Neuronal stem cell (in vitro differentiated cells): ENCODE measurements around the gene DOCK8.
A peak's percentile ranks its signal among the peaks of the same experiment; 100 is the strongest.

ENCODE experiments used
- DNase-seq: peaks from one replicate; pipeline ENCODE4 v3.0.0-alpha.2; 2013; ENCODE audit warnings: low spot score
- H2AFZ ChIP-seq: one replicate; pipeline ENCODE4 v1.6.1; 2013; ENCODE audit warnings: mild to moderate bottlenecking, low read length, inconsistent platforms
- H2AK5ac ChIP-seq: 2 replicates; pipeline ENCODE4 v1.6.1; 2013; ENCODE audit warnings: low read depth, mild to moderate bottlenecking, inconsistent platforms, low read length, moderate library complexity, mixed read lengths
- H2BK120ac ChIP-seq: 2 replicates; pipeline ENCODE4 v1.6.1; 2013; ENCODE audit warnings: low read depth, mild to moderate bottlenecking, inconsistent platforms, low read length, moderate library complexity, mixed read lengths
- H2BK12ac ChIP-seq: one replicate; pipeline ENCODE4 v1.6.1; 2013; ENCODE audit warnings: low read length, inconsistent platforms
- H2BK15ac ChIP-seq: 2 replicates; pipeline ENCODE4 v1.6.1; 2013; ENCODE audit warnings: mild to moderate bottlenecking, low read length, inconsistent platforms, mixed read lengths
- H2BK5ac ChIP-seq: one replicate; pipeline ENCODE4 v1.6.1; 2013; ENCODE audit warnings: inconsistent platforms, mild to moderate bottlenecking, low read length, moderate library complexity
- H3K14ac ChIP-seq: one replicate; pipeline ENCODE4 v1.6.1; 2013; ENCODE audit warnings: low read length, inconsistent platforms
- H3K18ac ChIP-seq: 2 replicates; pipeline ENCODE4 v1.6.1; 2013; ENCODE audit warnings: low read length, inconsistent platforms
- H3K23ac ChIP-seq: 2 replicates; pipeline ENCODE4 v1.6.1; 2013; ENCODE audit warnings: low read depth, mild to moderate bottlenecking, mixed read lengths, low read length, inconsistent platforms; ENCODE audit not compliant: poor library complexity
- H3K27ac ChIP-seq: replicated peaks from 3 replicates; pipeline ENCODE4 v1.5.1; 2013; ENCODE audit warnings: low read length, inconsistent platforms
- H3K27me3 ChIP-seq, 3 experiments: 2 replicates each; pipeline ENCODE4 v1.6.1; 2013; ENCODE audit warnings: low read length in 3 of 3, mild to moderate bottlenecking in 2 of 3, inconsistent platforms in 1 of 3, low read depth in 1 of 3, mixed read lengths in 1 of 3, moderate library complexity in 1 of 3; ENCODE audit not compliant: control insufficient read depth in 3 of 3, insufficient read depth in 3 of 3
- H3K36me3 ChIP-seq, 2 donors: replicated peaks in 1 of 2; 2 replicates each; pipeline ENCODE4 v1.6.1; 2013; ENCODE audit warnings: low read length in 2 of 2; ENCODE audit not compliant: control insufficient read depth in 2 of 2, insufficient read depth in 2 of 2
- H3K4ac ChIP-seq: 2 replicates; pipeline ENCODE4 v1.6.1; 2013; ENCODE audit warnings: inconsistent platforms, mild to moderate bottlenecking, low read length, moderate library complexity
- H3K4me1 ChIP-seq, 2 donors: 1 replicate in 1 of 2; 2 replicates in 1 of 2; pipeline ENCODE4 v1.6.1; 2013; ENCODE audit warnings: low read length in 2 of 2, low read depth in 1 of 2; ENCODE audit not compliant: control insufficient read depth in 2 of 2, insufficient read depth in 1 of 2
- H3K4me2 ChIP-seq: one replicate; pipeline ENCODE4 v1.6.1; 2013; ENCODE audit warnings: mild to moderate bottlenecking, low read length, inconsistent platforms; ENCODE audit not compliant: insufficient read depth, poor library complexity, severe bottlenecking
- H3K4me3 ChIP-seq, 2 donors: 2 replicates each; pipeline ENCODE4 v1.5.1; 2013; ENCODE audit warnings: low read length in 2 of 2, mild to moderate bottlenecking in 2 of 2, inconsistent platforms in 1 of 2, moderate library complexity in 1 of 2
- H3K79me1 ChIP-seq: one replicate; pipeline ENCODE4 v1.6.1; 2013; ENCODE audit warnings: low read depth, mild to moderate bottlenecking, inconsistent platforms, low read length, moderate library complexity
- H3K9ac ChIP-seq: one replicate; pipeline ENCODE4 v1.6.1; 2013; ENCODE audit warnings: mild to moderate bottlenecking, low read depth, low read length, inconsistent platforms; ENCODE audit not compliant: poor library complexity
- H3K9me3 ChIP-seq, 2 donors: replicated peaks in 1 of 2; 2 replicates each; pipeline versions ENCODE3 to v1.6.1; 2013; ENCODE audit warnings: low read length in 2 of 2, mild to moderate bottlenecking in 2 of 2, inconsistent platforms in 1 of 2, low read depth in 1 of 2, mixed read lengths in 1 of 2, moderate library complexity in 1 of 2; ENCODE audit not compliant: control insufficient read depth in 2 of 2, insufficient read depth in 1 of 2
- H4K8ac ChIP-seq: one replicate; pipeline ENCODE4 v1.6.1; 2013; ENCODE audit warnings: low read depth, mild to moderate bottlenecking, inconsistent platforms, low read length, moderate library complexity
- H4K91ac ChIP-seq: one replicate; pipeline ENCODE4 v1.6.1; 2013; ENCODE audit warnings: low read length, low read depth, mild to moderate bottlenecking, inconsistent platforms; ENCODE audit not compliant: poor library complexity
- WGBS, 2 donors: extraction: QIAGEN DNeasy Blood & Tissue Kit; methylation state at CpG; one replicate each; pipeline ENCODE4 v1.1.7; 2013; ENCODE audit warnings: missing lambda C conversion rate in 2 of 2, mixed read lengths in 1 of 2; ENCODE audit not compliant: insufficient read length in 2 of 2, insufficient replicate concordance in 1 of 2; ENCODE audit errors: extremely low coverage in 2 of 2; 5-methylcytosine and 5-hydroxymethylcytosine counted together

The DOCK8 gene

GRCh38 chr9:470552-471194 is 256.0 kb downstream of the DOCK8 start:
- H4K91ac ChIP-seq, result no peak overlapping the region
- H3K23ac ChIP-seq, result no peak overlapping the region
- H3K14ac ChIP-seq, result no peak overlapping the region
- H3K18ac ChIP-seq, result peak overlapping the region; percentile 39
- H3K36me3 ChIP-seq, result peaks cover 0 to 2% of the 10 kb centered on the region in 2 donors
- no peak overlapping the region for H2BK5ac ChIP-seq
- peak overlapping the region; percentile 3 for H2AK5ac ChIP-seq
- H3K4me3 ChIP-seq, result peak overlapping the region; percentile 61 to 79
- H2BK12ac ChIP-seq, result no peak overlapping the region
- no peak overlapping the region for H3K4ac ChIP-seq
- no peak for DNase-seq
- H2BK15ac ChIP-seq, result peak overlapping the region; percentile 66
- H3K9ac ChIP-seq, result peak overlapping the region; percentile 71
- no peak overlapping the region for H4K8ac ChIP-seq
- no peaks in the 10 kb centered on the region for H3K79me1 ChIP-seq
- H2AFZ ChIP-seq, result peak overlapping the region; percentile 95
- no peaks in the 10 kb centered on the region for H3K27me3 ChIP-seq
- H3K9me3 ChIP-seq, result no peaks in the 10 kb centered on the region
- no CpG with 5 or more reads among the region's 9 CpGs for WGBS, 2 donors
- no peak overlapping the region for H3K27ac ChIP-seq
- H3K4me2 ChIP-seq, result peak overlapping the region; percentile 77
- no peak overlapping the region for H2BK120ac ChIP-seq
- peaks cover 5 to 9% of the 10 kb centered on the region in 2 donors for H3K4me1 ChIP-seq

- Histone ChIP-seq H2BK120ac (no peak overlapping the region), H3K27me3 (no peaks in the 10 kb centered on the region), H3K4me2 (no peak overlapping the region), H3K4me3 (no peak overlapping the region), H3K4ac (no peak overlapping the region), H2BK12ac (no peak overlapping the region), H2AK5ac (no peak overlapping the region), H3K79me1 (no peaks in the 10 kb centered on the region), H3K18ac (no peak overlapping the region), H3K27ac (no peak overlapping the region), H2BK15ac (peak overlapping the region; percentile 66), H4K91ac (no peak overlapping the region), H3K9me3 (no peaks in the 10 kb centered on the region), H4K8ac (no peak overlapping the region), H3K23ac (no peak overlapping the region), H3K4me1 (peaks cover 5 to 9% of the 10 kb centered on the region in 2 donors), H2BK5ac (no peak overlapping the region), H2AFZ (no peak overlapping the region), H3K14ac (no peak overlapping the region), H3K36me3 (peaks cover 0 to 2% of the 10 kb centered on the region in 2 donors), H3K9ac (no peak overlapping the region)
- WGBS, 2 donors, result no CpG with 5 or more reads among the region's 4 CpGs
- DNase-seq, result no peak
These were observed 256.7 kb downstream of the DOCK8 start for GRCh38 chr9:471320-471719.

- H3K23ac ChIP-seq, result no peak overlapping the region
- H2AFZ ChIP-seq, result no peak overlapping the region
- no peak overlapping the region for H3K4ac ChIP-seq
- H2BK120ac ChIP-seq, result no peak overlapping the region
- no peak overlapping the region for H4K8ac ChIP-seq
- no peak overlapping the region for H3K4me2 ChIP-seq
- H3K4me3 ChIP-seq, result no peak overlapping the region
- H3K27me3 ChIP-seq, result no peaks in the 10 kb centered on the region
- no peak overlapping the region for H4K91ac ChIP-seq
- H3K9ac ChIP-seq, result no peak overlapping the region
- no peak for DNase-seq
- H2BK5ac ChIP-seq, result no peak overlapping the region
- H3K4me1 ChIP-seq, result peaks cover 5 to 9% of the 10 kb centered on the region in 2 donors
- H2AK5ac ChIP-seq, result no peak overlapping the region
- H3K79me1 ChIP-seq, result no peaks in the 10 kb centered on the region
- H3K9me3 ChIP-seq, result no peaks in the 10 kb centered on the region
- WGBS, 2 donors, result no CpG with 5 or more reads among the region's 7 CpGs
- no peak overlapping the region for H3K18ac ChIP-seq
- H2BK12ac ChIP-seq, result no peak overlapping the region
- H3K27ac ChIP-seq, result no peak overlapping the region
- H3K14ac ChIP-seq, result no peak overlapping the region
- peaks cover 0 to 2% of the 10 kb centered on the region in 2 donors for H3K36me3 ChIP-seq
- no peak overlapping the region for H2BK15ac ChIP-seq
These were observed 257.9 kb downstream of the DOCK8 start for GRCh38 chr9:472479-473075.

GRCh38 chr9:477193-477592 is 262.5 kb downstream of the DOCK8 start:
- Histone ChIP-seq H3K36me3 (peaks cover 0 to 2% of the 10 kb centered on the region in 2 donors), H2AK5ac (no peak overlapping the region), H2BK15ac (no peak overlapping the region), H3K4me1 (no peaks in the 10 kb centered on the region), H3K79me1 (no peaks in the 10 kb centered on the region), H3K9me3 (peaks cover 0 to 4% of the 10 kb centered on the region in 2 donors), H4K91ac (no peak overlapping the region), H3K4ac (no peak overlapping the region), H2BK5ac (no peak overlapping the region), H3K18ac (no peak overlapping the region), H3K4me2 (no peak overlapping the region), H3K14ac (no peak overlapping the region), H2BK12ac (no peak overlapping the region), H2AFZ (no peak overlapping the region), H3K27me3 (no peaks in the 10 kb centered on the region), H4K8ac (no peak overlapping the region), H3K4me3 (no peak overlapping the region), H3K27ac (no peak overlapping the region), H3K9ac (no peak overlapping the region), H2BK120ac (no peak overlapping the region), H3K23ac (no peak overlapping the region)
- no peak for DNase-seq
